Prostate gland (tissue), 2 donors: ENCODE results near the gene UBE2E1.

Experiments
- CTCF ChIP-seq, 4 experiments: fragments of 200-600 bp in 2 of 4; fragments of 450-650 bp in 2 of 4; sonication (generic) in 2 of 4; IDR thresholded peaks; 1 replicate in 3 of 4; 2 replicates in 1 of 4; pipeline ENCODE4 v1.5.1; 2016 to 2019; ENCODE audit warnings: antibody characterized with exemption in 4 of 4, mild to moderate bottlenecking in 2 of 4, moderate library complexity in 2 of 4
- POLR2A ChIP-seq: fragments of 450-650 bp; IDR thresholded peaks from one replicate; pipeline ENCODE4 v1.6.1; 2016; ENCODE audit warnings: antibody characterized with exemption, mild to moderate bottlenecking

DNA sequence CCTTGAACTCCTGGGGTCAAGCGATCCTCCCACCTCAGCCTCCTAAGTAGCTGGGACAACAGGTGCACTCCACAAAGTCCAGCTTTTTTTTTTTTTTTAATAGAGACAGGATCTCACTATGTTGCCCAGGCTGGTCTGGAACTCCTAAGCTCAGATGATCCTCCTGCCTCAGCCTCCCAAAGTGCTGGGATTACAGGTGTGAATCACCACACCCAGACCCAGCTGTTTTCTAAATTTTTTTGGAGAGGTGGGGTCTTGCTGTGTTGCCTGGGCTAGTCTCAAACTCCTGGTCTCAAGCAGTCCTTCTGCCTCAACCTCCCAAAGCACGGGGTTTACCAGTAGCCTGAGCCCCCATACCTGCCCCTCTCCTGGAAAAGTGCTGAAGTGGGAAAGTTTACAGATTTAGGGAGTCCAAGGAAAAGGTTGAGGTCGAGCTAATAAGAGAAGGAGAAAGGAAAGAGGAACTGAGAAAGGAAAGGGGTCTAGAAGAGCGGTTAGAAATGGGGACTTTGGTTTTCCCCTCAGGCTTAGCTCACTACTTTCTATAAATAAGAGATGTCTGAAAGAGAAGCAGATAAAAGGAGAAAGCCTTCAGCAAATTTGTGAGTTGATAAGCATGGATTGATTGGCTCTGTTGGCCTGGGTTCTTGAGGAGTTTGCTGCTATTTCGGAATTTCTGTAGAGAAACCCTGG, 23.6 kb downstream of the UBE2E1 start:
- TF ChIP-seq CTCF (IDR thresholded peaks at IDR 0.05): no peak
- no peak for TF ChIP-seq POLR2A
